HG03108 (cell line): ENCODE data around the gene ARNT2.
"Not testable (repeated sequence)": the region's sequence is repeated elsewhere in the genome, so short reads cannot be mapped to it uniquely, and the experiment has no call there.

Source experiments
- ATAC-seq: cut with Tn5 transposase; IDR thresholded peaks from one replicate; pipeline ENCODE4 v1.9.1; 2021; ENCODE audit warnings: moderate library complexity; ENCODE audit not compliant: unreplicated experiment

The ARNT2 gene

GRCh38 chr15:80509800-80510199 lies 105.6 kb downstream of the ARNT2 start:
- no peak for ATAC-seq

GRCh38 chr15:80510985-80511384 lies 106.8 kb downstream of the ARNT2 start:
- ATAC-seq, result not testable (repeated sequence)

GRCh38 chr15:80512726-80513660 lies 108.8 kb downstream of the ARNT2 start:
- ATAC-seq, result no peak

GRCh38 chr15:80514071-80514780 lies 110.0 kb downstream of the ARNT2 start:
- no peak for ATAC-seq

- no peak for ATAC-seq
Measured at GRCh38 chr15:80517290-80517689, 113.1 kb downstream of the ARNT2 start.

GRCh38 chr15:80518522-80518921 lies 114.3 kb downstream of the ARNT2 start:
- ATAC-seq, result no peak

GRCh38 chr15:80523746-80524145 lies 119.6 kb downstream of the ARNT2 start:
- no peak for ATAC-seq

GRCh38 chr15:80525853-80526252 lies 121.7 kb downstream of the ARNT2 start:
- ATAC-seq, result no peak

- no peak for ATAC-seq
Measured at GRCh38 chr15:80526556-80527340, 122.6 kb downstream of the ARNT2 start.

- ATAC-seq, result no peak
Measured at GRCh38 chr15:80527406-80527805, 123.2 kb downstream of the ARNT2 start.

- no peak for ATAC-seq
Measured at GRCh38 chr15:80527961-80528360, 123.8 kb downstream of the ARNT2 start.

- ATAC-seq, result no peak
Measured at GRCh38 chr15:80530737-80531365, 126.7 kb downstream of the ARNT2 start.

- ATAC-seq, result no peak
Measured at GRCh38 chr15:80531388-80531787, 127.2 kb downstream of the ARNT2 start.

- no peak for ATAC-seq
Measured at GRCh38 chr15:80531796-80532195, 127.6 kb downstream of the ARNT2 start.

- no peak for ATAC-seq
Measured at GRCh38 chr15:80533790-80534333, 129.7 kb downstream of the ARNT2 start.

- ATAC-seq, result no peak
Measured at GRCh38 chr15:80536231-80536630, 132.0 kb downstream of the ARNT2 start.

- no peak for ATAC-seq
Measured at GRCh38 chr15:80536716-80537115, 132.5 kb downstream of the ARNT2 start.

- no peak for ATAC-seq
Measured at GRCh38 chr15:80545078-80545477, 140.9 kb downstream of the ARNT2 start.

- no peak for ATAC-seq
Measured at GRCh38 chr15:80547264-80547663, 143.1 kb downstream of the ARNT2 start.

- no peak for ATAC-seq
Measured at GRCh38 chr15:80549191-80549590, 145.0 kb downstream of the ARNT2 start.

GRCh38 chr15:80549654-80550053 lies 145.5 kb downstream of the ARNT2 start:
- ATAC-seq, result no peak
